GM12873 (cell line): ENCODE measurements around the gene GOLPH3.

Experiments
- CTCF ChIP-seq: IDR thresholded peaks from 2 replicates; pipeline ENCODE4 v1.5.1; 2012; ENCODE audit warnings: low read depth, mild to moderate bottlenecking, moderate library complexity, low read length, control low read depth; ENCODE audit not compliant: insufficient read depth; ENCODE audit errors: missing control alignments

The GOLPH3 gene

GRCh38 chr5:32174011-32174870, at the start of gene GOLPH3:
Gene GOLPH3, minus strand, starts transcription at chr5:32174319. Its CDS starts 285 bp downstream, at chr5:32174034.
- no peak for TF ChIP-seq CTCF

- TF ChIP-seq CTCF, result no peak
Measured at GRCh38 chr5:32222723-32223470, 48.8 kb upstream of the GOLPH3 start.

DNA sequence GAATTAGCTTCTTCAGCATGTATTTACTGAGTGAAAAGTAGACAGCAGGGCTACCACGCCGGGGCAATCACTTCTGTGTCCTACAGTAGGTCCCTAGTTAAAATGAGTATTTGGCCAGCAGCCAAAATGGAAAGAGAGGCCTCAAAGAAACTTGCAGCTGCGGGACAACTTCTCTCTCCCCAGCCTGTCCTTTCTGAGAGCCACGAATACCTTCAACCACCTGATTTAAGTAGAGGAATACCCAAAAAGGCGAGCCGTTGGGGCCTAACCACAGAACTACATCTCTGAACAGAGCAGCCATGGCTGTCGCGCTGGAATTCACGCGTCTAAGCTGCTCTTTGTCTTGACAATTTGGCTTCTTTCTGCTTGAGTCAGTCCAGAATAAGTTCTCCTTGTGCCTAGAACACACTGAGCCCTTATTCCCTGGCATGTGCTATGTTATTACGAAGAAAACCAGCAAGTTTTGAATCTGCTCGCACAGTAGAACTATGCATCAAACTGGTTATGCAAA, 43.8 kb upstream of the GOLPH3 start:
- no peak for TF ChIP-seq CTCF

DNA sequence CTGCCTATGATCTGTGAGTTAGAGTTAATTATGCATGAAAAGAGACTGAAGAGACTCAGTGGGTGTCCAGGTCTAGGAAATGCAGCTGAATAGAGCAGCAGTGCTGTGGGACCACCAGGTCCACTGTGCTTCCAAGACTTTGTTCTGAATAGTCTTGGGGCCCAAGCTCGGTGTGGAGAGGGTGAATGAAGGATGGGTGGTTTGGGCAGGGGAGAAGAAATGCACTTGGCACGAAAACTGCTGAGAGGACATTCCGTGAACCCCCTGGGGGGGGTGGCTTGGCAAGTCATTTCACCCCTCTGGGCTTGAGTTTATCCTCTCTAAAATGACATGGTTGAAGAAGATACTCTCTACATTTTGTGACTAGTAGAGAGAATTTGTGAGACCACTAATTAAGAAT, 36.0 kb upstream of the GOLPH3 start:
- no peak for TF ChIP-seq CTCF

DNA sequence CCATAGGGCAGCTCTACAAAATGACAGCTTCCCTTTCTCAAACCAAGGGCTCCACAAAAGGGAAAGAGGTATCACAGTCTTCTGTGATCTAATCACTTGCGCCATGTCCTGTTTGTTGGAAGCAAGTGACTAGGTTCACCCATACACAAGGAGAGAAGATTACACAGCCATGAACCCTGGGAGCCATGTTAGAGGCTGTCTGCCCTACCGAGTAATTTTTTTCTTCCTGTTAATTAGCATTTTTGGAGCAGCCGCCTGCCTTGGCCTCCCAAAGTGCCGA, 33.2 kb upstream of the GOLPH3 start:
- no peak for TF ChIP-seq CTCF

GRCh38 chr5:32206509-32207354, 32.6 kb upstream of the GOLPH3 start:
- no peak for TF ChIP-seq CTCF
